EH (cell line): ENCODE results near the gene PDE4B.
"Not testable (repeated sequence)": the region's sequence is repeated elsewhere in the genome, so short reads cannot be mapped to it uniquely, and the experiment has no call there.

Source experiments
- DNase-seq: peaks from one replicate; pipeline ENCODE4 v3.0.0-alpha.2; 2015; ENCODE audit warnings: low read depth

PDE4B gene

DNA sequence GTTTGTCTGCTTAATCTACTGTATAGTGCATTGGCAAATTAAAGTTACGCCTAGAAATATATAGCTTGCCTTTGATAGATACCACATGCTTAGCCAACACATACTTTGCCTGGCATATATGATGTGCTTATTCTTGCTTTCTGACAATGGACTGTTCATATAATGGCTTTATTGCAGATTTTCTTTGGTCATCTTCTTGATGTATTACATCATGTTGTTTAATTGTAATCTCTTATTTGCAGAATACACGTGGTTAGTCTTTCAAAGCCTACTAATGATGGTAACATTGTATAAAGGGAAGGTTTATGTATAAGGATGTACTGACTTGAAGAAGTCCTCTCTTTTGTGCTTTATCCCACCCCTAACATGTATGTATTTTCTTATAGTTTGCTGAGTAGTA, 201.5 kb downstream of the PDE4B start:
- DNase-seq: no peak

DNA sequence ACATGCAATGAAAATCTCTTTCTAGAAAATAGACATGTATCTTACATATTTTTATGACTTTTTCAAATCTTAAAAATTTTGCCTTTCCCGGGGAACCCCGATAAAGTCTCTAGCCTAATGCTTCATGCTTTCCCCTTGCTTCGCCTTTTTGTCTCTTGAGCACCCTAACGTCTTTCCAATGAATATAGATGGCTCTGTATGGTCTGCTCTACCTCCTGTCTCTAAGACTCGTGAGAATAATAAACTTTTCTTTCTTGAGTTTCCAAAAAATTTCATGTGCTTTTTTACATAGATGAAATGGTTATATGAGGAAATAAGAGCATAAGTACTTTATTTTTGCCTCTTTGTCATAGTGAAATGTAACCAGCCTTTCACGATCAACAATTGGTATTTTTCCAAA, 202.6 kb downstream of the PDE4B start:
- no peak for DNase-seq

- no peak for DNase-seq
Measured at GRCh38 chr1:65995928-65996327, 203.2 kb downstream of the PDE4B start.

DNA sequence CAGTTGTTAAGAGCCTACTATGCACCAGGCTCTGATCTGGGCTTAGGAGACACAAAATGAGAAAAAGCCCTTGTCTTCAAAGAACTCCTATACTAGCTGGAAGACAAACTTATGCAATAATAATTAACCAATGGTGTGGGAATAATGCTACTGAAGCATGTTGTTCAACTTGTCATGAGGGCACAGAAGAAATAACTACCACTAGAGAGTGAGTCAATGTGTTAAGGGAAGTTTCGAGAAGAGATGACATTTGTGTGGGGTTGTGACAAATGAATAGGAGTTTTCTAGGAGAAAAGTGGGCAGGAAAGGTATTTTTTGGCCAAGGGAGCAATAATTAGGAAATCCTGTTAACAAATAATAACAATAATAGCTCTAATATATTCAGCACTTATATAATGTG, 205.0 kb downstream of the PDE4B start:
- no peak for DNase-seq

DNA sequence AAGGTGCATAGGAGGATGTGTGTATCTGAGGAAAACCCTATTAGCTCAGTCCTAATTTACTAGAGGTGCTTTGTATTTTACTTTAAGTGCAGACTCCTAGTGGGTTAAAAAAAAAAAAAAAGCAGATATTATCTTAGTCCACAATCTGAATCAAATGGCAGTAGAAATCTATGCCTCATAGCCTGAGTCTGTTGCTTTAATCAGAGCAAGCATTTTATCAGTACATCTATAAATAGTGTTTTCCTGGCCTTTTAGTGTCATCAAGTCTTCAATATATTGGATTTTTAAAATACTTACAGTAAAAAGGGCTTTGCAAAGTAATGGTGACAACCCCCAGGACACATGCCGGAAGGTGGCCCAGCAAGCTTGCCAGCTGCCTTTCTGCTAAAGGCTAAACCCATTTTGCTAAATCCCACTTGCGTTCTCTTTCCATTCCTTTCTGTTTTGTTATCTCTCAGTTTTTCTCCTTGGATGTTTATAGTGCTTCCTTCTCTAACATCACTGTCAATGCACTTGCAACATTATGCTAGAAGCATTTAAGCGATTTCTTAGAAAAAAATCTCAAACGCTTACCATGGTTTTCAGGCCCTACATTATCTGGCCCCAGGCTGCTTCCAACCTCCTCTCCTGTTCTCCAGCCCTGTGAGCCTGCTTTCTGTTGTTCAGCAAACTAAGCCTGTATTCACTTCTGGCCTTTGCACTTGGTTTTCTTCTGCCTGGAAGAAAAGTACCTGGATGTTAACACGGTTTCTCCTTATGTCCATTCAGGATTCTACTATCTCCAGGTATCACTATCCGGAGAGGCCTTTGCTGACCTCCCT, 206.3 kb downstream of the PDE4B start:
- no peak for DNase-seq

- DNase-seq: no peak
Measured at GRCh38 chr1:66000033-66000637, 207.4 kb downstream of the PDE4B start.

DNA sequence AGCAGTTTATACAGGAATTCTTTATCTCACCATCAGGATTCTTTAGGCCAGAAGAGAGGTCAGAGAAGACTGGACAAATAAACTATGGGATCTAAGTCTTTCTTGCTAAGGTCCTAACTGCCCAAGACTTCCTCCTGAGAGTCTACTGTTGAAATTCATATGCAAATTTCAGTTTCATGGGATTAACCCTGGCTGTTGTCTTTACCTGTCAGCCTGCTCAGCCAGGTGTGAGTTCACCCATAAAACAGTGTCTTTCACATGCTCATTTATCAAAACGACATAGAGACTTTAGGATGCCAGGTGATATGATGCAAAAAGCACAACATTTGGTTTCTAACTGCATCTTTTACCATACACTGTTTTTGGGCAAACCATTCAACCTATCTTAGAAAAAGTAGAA, 211.0 kb downstream of the PDE4B start:
- peak; percentile 26 for DNase-seq

DNA sequence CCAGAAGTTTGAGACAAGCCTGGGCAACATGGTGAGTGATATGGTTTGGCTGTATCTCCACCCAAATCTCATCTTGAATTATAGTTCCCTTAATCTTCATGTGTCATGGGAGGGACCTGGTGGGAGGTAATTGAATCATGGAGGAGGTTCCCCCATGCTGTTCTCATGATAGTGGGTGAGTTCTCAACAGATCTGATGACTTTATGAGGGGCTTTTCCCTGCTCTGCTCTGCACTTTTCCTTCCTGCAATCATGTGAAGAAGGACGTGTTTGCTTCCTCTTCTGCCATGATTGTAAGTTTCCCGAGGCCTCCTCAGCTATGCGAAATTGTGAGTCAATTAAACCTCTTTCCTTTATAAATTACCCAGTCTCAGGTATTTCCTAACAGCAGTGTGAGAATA, 213.8 kb downstream of the PDE4B start:
- DNase-seq: not testable (repeated sequence)

GRCh38 chr1:66012106-66012784, 219.6 kb downstream of the PDE4B start:
- DNase-seq: peak; percentile 7

DNA sequence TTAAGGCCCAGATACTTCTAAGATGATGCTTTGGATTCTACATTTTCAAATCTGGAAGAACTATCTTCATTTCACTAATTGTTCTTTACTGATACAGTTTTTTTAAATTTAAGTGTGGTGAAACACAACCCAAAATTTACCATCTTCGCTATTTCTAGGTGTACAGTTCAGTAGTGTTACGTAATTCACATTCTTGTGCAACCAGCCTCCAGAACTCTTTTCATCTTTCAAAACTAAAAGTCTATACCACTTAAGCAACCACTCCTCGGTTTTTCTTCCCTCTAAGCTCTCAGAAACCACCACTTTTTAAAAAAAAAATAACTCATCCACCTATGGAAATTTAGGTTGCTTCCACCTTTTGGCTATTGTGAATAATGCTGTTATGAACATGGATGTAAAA, 220.7 kb downstream of the PDE4B start:
- no peak for DNase-seq

GRCh38 chr1:66022904-66023620, 230.4 kb downstream of the PDE4B start:
- peak; percentile 30 for DNase-seq

DNA sequence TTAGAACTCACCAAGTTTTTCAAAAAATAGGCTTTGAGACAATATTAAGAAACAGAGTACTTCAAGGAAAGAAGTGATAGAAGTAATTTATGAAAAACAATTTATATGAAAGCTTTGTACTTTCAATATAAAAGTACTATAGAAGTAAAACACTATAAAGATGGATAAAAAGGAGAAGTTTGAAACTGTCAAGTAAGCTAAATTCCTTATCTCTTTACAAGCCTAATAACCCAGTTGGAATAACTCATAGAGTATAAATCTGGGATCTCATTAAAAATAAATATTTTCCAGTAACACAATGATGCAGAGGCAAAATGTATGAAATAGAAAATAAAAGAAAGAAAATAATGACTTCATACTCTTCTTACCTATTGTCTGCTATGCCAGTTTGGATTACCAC, 232.5 kb downstream of the PDE4B start:
- DNase-seq: no peak

DNA sequence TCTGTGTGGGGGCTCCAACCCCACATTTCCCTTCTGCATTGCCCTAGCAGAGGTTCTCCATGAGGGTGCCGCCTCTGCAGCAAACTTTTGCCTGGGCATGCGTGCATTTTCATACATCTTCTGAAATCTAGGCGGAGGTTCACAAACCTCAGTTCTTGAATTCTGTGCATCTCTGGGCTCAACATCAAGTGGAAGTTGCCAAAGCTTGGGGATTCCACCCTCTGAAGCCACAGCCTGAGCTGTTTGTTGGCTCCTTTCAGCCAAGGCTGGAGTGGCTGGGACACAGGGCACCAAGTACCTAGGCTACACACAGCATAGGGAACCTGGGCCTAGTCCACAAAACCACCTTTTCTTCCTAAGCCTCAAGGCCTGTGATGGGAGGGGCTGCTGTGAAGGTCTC, 235.3 kb downstream of the PDE4B start:
- DNase-seq: no peak

DNA sequence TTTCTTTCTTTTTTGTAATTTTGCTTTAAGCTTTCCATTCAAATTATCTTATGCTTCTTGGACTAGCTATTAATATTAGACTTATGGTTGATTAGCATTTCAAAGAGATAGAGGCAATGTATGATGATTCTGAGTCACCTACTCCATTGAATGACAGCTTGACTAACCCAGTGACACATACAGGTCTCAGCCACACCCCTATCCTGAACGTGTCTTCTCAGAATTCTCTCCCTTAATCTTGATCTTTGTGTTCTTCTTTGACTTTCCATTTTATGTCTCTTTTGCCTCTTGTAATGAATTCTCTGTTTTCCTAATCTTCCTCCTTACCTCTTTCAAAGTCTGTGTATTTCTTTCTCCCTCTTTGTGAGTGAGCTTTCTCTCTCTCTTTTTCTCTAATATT, 241.1 kb downstream of the PDE4B start:
- no peak for DNase-seq

DNA sequence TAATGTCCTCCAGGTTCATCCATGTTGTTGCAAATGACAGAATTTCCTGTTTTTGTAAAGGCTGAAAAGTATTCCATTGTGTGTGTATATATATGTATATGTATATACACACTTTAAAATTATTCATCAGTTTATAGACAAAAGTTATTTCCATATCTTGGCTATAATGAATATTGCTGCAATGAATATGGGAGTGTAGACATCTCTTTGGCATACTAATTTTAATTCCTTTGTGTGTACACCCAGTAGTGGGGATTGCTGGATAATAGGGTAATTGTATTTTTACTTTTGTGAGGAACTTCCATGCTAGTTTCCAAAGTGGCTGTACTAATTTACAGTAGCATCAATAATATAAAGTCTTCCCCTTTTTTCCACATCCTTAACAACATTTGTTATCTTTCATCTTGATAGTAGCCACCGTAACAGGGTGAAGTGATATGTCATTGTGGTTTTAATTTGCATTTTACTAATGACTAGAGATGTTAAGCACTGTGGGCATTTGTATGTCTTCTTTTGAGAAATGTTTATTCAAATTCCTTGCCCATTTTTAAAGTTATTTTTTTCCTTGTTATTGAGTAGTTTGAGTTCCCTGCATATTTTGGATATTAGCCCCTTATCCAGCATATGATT, 243.0 kb downstream of the PDE4B start:
- no peak for DNase-seq

- no peak for DNase-seq
Measured at GRCh38 chr1:66041654-66042053, 249.0 kb downstream of the PDE4B start.

- no peak for DNase-seq
Measured at GRCh38 chr1:66043186-66043585, 250.5 kb downstream of the PDE4B start.

DNA sequence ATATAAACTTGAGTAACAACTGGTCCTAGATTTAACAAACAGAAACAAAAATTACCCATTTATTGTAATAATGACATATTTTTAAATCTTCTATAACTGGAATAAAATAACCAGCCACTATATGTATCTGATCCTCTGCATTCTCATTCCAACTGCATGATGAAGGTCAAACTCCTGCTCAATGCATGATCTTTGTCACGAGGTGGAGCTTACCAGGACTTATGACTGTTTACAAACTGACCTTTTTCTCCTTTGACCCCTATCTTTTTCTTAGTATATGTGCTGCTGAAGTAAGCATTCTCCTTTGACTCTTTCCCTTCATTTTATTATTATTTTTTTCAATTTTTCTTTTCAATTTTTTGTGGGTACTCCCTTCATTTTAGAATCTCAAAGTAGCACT, 252.2 kb downstream of the PDE4B start:
- no peak for DNase-seq

DNA sequence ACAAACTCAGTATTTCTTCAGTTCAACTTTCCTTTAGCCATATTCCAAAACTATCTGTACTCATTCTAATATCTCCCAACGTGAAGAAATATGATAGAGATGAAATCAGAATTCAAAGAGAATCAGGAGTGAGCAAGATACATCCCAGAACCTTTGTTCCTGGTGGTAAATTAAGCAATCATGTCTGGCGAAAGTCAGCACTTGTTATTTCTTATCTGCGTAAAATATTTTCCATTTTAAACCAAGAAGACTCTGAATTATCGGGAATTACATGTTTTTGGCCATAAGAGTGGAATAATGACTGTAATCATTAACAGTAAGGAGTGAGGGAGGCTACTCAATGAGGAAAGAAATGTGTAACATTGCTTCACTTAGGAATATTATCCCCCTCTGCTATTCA, 253.7 kb downstream of the PDE4B start:
- DNase-seq: no peak

- peak; percentile 3 for DNase-seq
Measured at GRCh38 chr1:66048011-66048410, 255.3 kb downstream of the PDE4B start.

- no peak for DNase-seq
Measured at GRCh38 chr1:66050123-66050522, 257.4 kb downstream of the PDE4B start.

DNA sequence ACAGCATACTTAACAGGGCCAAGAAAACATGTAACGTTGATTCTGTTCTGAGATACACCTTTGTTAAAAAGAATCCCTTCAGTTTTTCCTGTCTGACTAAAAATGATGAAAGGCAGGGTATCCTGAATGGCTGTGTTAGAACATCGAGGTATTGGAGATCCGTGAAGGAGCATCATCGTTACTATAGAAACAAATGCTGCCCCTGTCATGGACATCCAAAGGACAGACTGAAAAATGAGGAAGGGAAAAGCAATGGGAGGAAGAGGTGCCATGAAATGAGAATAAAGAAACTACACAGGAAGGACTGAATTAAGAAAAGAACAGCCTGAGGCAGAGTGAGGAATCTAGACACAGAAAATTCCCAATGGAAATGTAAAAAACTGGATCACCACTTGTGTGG, 257.9 kb downstream of the PDE4B start:
- no peak for DNase-seq
